Measurements from ENCODE around the gene PLEK. TPM values are rescaled to one million over a fixed set of nuclear protein-coding genes. Genes with fewer than 3 reads are reported as not detected.

Gene PLEK
- total and polyA plus RNA-seq, 2 experiments from 2014 or later = 0.92 to 0.93 TPM

DNA sequence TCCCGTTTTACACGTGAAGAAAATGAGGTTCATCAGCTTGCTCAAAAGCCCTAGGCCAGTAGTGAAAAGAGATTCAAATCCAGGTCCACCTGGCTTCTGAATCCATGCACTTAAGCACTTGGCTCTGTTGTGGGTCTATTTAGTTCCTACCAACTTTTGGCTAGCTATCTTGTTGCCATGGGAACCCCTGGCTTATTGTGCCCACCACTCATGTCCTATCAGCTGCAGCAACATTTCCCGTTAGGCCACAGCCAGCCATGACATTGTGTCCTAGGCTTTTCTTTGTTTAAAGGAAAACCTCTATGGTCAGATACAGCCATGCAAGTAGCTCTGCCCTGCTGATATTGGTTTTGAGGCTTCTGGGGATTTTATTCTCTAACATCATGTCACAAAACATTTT lies 49.8 kb downstream of the PLEK start:
- no peak for DNase-seq (ENCODE audit: low spot score)

DNA sequence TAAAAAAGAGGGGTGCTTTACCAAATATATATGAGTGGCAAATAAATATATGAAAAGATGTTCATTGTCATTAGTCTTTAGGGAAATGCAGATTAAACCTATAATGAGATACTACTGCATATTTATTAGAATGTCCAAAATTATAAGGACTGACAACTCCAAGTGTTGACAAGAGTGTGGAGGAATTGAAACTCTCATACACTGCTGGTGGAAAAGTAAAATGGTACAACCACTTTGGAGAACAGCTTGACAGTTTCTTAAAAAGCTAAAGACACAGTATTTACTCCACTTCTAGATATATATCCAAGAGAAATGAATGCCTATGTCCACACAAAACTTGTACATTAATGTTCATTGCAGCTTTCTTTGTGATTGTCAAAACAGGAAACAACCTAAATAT lies 50.4 kb downstream of the PLEK start:
- H4K20me1 ChIP-seq (ENCODE audit: insufficient read depth, poor library complexity, severe bottlenecking) = no peaks in the 10 kb centered on the region
- no peak overlapping the region for H3K27ac ChIP-seq
- H2AFZ ChIP-seq = no peak overlapping the region
- no peaks in the 10 kb centered on the region for H3K9me2 ChIP-seq (replicated peaks; ENCODE audit: insufficient read depth)
- no peak overlapping the region for H3K4me3 ChIP-seq
- DNase-seq (ENCODE audit: low spot score) = no peak
- no peaks in the 10 kb centered on the region for H3K79me2 ChIP-seq
- no peak overlapping the region for H3K4me2 ChIP-seq
- no peaks in the 10 kb centered on the region for H3K36me3 ChIP-seq (replicated peaks; ENCODE audit: insufficient read depth, low read depth)
- H3K27me3 ChIP-seq = no peaks in the 10 kb centered on the region
- no peaks in the 10 kb centered on the region for H3K9me3 ChIP-seq (ENCODE audit: low read depth)
- H3K4me1 ChIP-seq (ENCODE audit: insufficient read depth) = no peaks in the 10 kb centered on the region
- TF ChIP-seq, protein P1, sequence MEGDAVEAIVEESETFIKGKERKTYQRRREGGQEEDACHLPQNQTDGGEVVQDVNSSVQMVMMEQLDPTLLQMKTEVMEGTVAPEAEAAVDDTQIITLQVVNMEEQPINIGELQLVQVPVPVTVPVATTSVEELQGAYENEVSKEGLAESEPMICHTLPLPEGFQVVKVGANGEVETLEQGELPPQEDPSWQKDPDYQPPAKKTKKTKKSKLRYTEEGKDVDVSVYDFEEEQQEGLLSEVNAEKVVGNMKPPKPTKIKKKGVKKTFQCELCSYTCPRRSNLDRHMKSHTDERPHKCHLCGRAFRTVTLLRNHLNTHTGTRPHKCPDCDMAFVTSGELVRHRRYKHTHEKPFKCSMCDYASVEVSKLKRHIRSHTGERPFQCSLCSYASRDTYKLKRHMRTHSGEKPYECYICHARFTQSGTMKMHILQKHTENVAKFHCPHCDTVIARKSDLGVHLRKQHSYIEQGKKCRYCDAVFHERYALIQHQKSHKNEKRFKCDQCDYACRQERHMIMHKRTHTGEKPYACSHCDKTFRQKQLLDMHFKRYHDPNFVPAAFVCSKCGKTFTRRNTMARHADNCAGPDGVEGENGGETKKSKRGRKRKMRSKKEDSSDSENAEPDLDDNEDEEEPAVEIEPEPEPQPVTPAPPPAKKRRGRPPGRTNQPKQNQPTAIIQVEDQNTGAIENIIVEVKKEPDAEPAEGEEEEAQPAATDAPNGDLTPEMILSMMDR (IDR thresholded peaks at IDR 0.05; ENCODE audit: poor library complexity) = no peak
- TF ChIP-seq EZH2phosphoT487 (IDR thresholded peaks at IDR 0.05; ENCODE audit: low read depth, severe bottlenecking, unreplicated experiment) (no peak), EZH2 (IDR thresholded peaks at IDR 0.05; ENCODE audit: borderline replicate concordance) (no peak)

More for the DNA sequence above, 49.8 kb downstream of the PLEK start:
- Histone ChIP-seq H2AFZ (no peak overlapping the region), H3K9me3 (ENCODE audit: low read depth) (no peaks in the 10 kb centered on the region), H3K27ac (no peak overlapping the region), H4K20me1 (ENCODE audit: insufficient read depth, poor library complexity, severe bottlenecking) (no peaks in the 10 kb centered on the region), H3K79me2 (no peaks in the 10 kb centered on the region), H3K9me2 (replicated peaks; ENCODE audit: insufficient read depth) (no peaks in the 10 kb centered on the region), H3K4me3 (no peak overlapping the region), H3K4me1 (ENCODE audit: insufficient read depth) (no peaks in the 10 kb centered on the region), H3K27me3 (no peaks in the 10 kb centered on the region), H3K4me2 (no peak overlapping the region), H3K36me3 (replicated peaks; ENCODE audit: insufficient read depth, low read depth) (no peaks in the 10 kb centered on the region)
- TF ChIP-seq, protein P1 (IDR thresholded peaks at IDR 0.05; ENCODE audit: poor library complexity) = no peak
- no peak for TF ChIP-seq EZH2phosphoT487 (IDR thresholded peaks at IDR 0.05; ENCODE audit: low read depth, severe bottlenecking, unreplicated experiment)
- no peak for TF ChIP-seq EZH2 (IDR thresholded peaks at IDR 0.05; ENCODE audit: borderline replicate concordance)
- WGBS (ENCODE audit: low lambda C conversion rate, missing lambda C conversion rate) = 55% methylated on average over 3 of the region's 3 CpGs

DNA sequence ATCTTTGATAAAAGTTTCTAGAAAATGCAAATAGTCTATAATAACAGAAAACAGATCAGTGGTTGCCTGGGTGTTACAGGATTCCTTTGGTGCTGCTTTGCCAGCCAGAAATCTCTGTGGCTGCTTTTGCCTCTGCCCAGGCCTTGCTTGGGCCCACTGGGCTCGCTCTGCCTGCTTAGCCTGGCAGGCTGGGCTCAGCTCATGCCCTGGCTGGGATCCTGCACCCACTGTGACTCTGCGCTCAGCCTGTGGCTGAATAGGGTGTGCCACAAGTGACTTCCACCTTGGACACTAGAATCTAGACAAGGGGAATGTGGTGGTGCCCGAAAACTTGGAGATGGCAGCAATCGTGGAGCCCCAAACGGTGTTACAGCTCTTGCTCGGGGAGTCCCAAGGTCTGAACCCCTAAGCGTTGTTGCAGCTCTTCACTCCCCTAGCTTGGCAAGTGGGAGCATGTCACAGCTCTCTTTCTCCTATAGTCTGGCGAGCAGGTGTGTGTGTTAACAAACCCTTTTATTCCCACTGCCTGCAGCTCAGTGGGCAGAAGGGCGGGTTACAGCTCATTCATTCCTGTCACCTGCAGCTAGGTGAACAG lies 51.1 kb downstream of the PLEK start:
- H4K20me1 ChIP-seq (ENCODE audit: insufficient read depth, poor library complexity, severe bottlenecking) = no peaks in the 10 kb centered on the region
- TF ChIP-seq, protein P1 (IDR thresholded peaks at IDR 0.05; ENCODE audit: poor library complexity) = no peak
- TF ChIP-seq EZH2 (IDR thresholded peaks at IDR 0.05; ENCODE audit: borderline replicate concordance) (no peak), EZH2phosphoT487 (IDR thresholded peaks at IDR 0.05; ENCODE audit: low read depth, severe bottlenecking, unreplicated experiment) (no peak)
- 94% methylated on average over 9 of the region's 9 CpGs for WGBS (ENCODE audit: low lambda C conversion rate, missing lambda C conversion rate)

More for the DNA sequence above, 51.1 kb downstream of the PLEK start:
- Histone ChIP-seq H3K9me3 (ENCODE audit: low read depth) (no peaks in the 10 kb centered on the region), H3K27ac (no peak overlapping the region), H3K4me3 (no peak overlapping the region), H3K4me2 (no peak overlapping the region), H3K9me2 (replicated peaks; ENCODE audit: insufficient read depth) (no peaks in the 10 kb centered on the region), H3K4me1 (ENCODE audit: insufficient read depth) (no peaks in the 10 kb centered on the region), H3K27me3 (no peaks in the 10 kb centered on the region), H2AFZ (no peak overlapping the region), H3K79me2 (no peaks in the 10 kb centered on the region), H3K36me3 (replicated peaks; ENCODE audit: insufficient read depth, low read depth) (no peaks in the 10 kb centered on the region)
- DNase-seq (ENCODE audit: low spot score) = no peak

Data from hepatocyte (in vitro differentiated cells).